ENCODE measurements around the gene CAMKK1.

Gene CAMKK1

GRCh38 chr17:3893003-3893719 is at the start of gene CAMKK1:
Gene CAMKK1 (minus strand): TSS chr17:3893053. CDS start chr17:3885687, 7,366 bp downstream.
- peak; percentile 67 to 81 for DNase-seq (ENCODE audit: extremely low read depth in 1 of 2, low read depth in 1 of 2)

- no peak for DNase-seq (ENCODE audit: extremely low read depth in 1 of 2, low read depth in 1 of 2)
These were observed 48.3 kb upstream of the CAMKK1 start for GRCh38 chr17:3940965-3941698.

GRCh38 chr17:3937359-3937758 is 44.5 kb upstream of the CAMKK1 start:
- DNase-seq (ENCODE audit: extremely low read depth in 1 of 2, low read depth in 1 of 2): no peak

GRCh38 chr17:3935825-3936355 is 43.0 kb upstream of the CAMKK1 start:
- no peak for DNase-seq (ENCODE audit: extremely low read depth in 1 of 2, low read depth in 1 of 2)

- no peak for DNase-seq (ENCODE audit: extremely low read depth in 1 of 2, low read depth in 1 of 2)
These were observed 42.3 kb upstream of the CAMKK1 start for GRCh38 chr17:3935140-3935542.

GRCh38 chr17:3929764-3930163 is 36.9 kb upstream of the CAMKK1 start:
- no peak for DNase-seq (ENCODE audit: extremely low read depth in 1 of 2, low read depth in 1 of 2)

GRCh38 chr17:3929181-3929580 is 36.3 kb upstream of the CAMKK1 start:
- DNase-seq (ENCODE audit: extremely low read depth in 1 of 2, low read depth in 1 of 2): no peak

- DNase-seq (ENCODE audit: extremely low read depth in 1 of 2, low read depth in 1 of 2): no peak
These were observed 35.6 kb upstream of the CAMKK1 start for GRCh38 chr17:3928406-3928805.

- no peak for DNase-seq (ENCODE audit: extremely low read depth in 1 of 2, low read depth in 1 of 2)
These were observed 34.9 kb upstream of the CAMKK1 start for GRCh38 chr17:3927628-3928340.

- no peak for DNase-seq (ENCODE audit: extremely low read depth in 1 of 2, low read depth in 1 of 2)
These were observed 34.2 kb upstream of the CAMKK1 start for GRCh38 chr17:3926860-3927627.

- DNase-seq (ENCODE audit: extremely low read depth in 1 of 2, low read depth in 1 of 2): no peak
These were observed 33.0 kb upstream of the CAMKK1 start for GRCh38 chr17:3925684-3926485.

- DNase-seq (ENCODE audit: extremely low read depth in 1 of 2, low read depth in 1 of 2): no peak
These were observed 31.9 kb upstream of the CAMKK1 start for GRCh38 chr17:3924512-3925350.

- no peak for DNase-seq (ENCODE audit: extremely low read depth in 1 of 2, low read depth in 1 of 2)
These were observed 30.8 kb upstream of the CAMKK1 start for GRCh38 chr17:3923466-3924190.

GRCh38 chr17:3922765-3923164 is 29.9 kb upstream of the CAMKK1 start:
- DNase-seq (ENCODE audit: extremely low read depth in 1 of 2, low read depth in 1 of 2): no peak

- no peak for DNase-seq (ENCODE audit: extremely low read depth in 1 of 2, low read depth in 1 of 2)
These were observed 28.9 kb upstream of the CAMKK1 start for GRCh38 chr17:3921502-3922319.

GRCh38 chr17:3921006-3921405 is 28.2 kb upstream of the CAMKK1 start:
- DNase-seq (ENCODE audit: extremely low read depth in 1 of 2, low read depth in 1 of 2): no peak

- no peak for DNase-seq (ENCODE audit: extremely low read depth in 1 of 2, low read depth in 1 of 2)
These were observed 26.3 kb upstream of the CAMKK1 start for GRCh38 chr17:3919123-3919624.
